ENCODE results near the gene FBXO33. TPM values are rescaled to one million over a fixed set of nuclear protein-coding genes. Genes with fewer than 3 reads are reported as not detected.

FBXO33 gene
- polyA plus RNA-seq, 1 donor from 2014 or later, result 32.0 TPM

GRCh38 chr14:39472078-39472477 is 39.8 kb upstream of the FBXO33 start:
- Histone ChIP-seq H3K27me3 (ENCODE audit: insufficient read depth, low read depth, low read length) (no peaks in the 10 kb centered on the region), H4K20me1 (ENCODE audit: insufficient read depth) (no peaks in the 10 kb centered on the region), H3K4me2 (ENCODE audit: low read length) (no peak overlapping the region), H3K79me2 (replicated peaks; ENCODE audit: insufficient read depth, low read length) (no peaks in the 10 kb centered on the region), H3K9me3 (ENCODE audit: low read length) (no peaks in the 10 kb centered on the region), H2AFZ (ENCODE audit: low read depth, low read length) (no peak overlapping the region), H3K9ac (ENCODE audit: low read length) (no peak overlapping the region), H3K9me2 (ENCODE audit: insufficient read depth, low read length) (no peaks in the 10 kb centered on the region), H3K27ac (ENCODE audit: low read length) (no peak overlapping the region), H3F3A (ENCODE audit: insufficient read depth, low read length, poor library complexity, severe bottlenecking) (no peaks in the 10 kb centered on the region), H3K4me3 (ENCODE audit: low read length) (no peak overlapping the region), H3K36me3 (ENCODE audit: insufficient read depth, low read length) (no peaks in the 10 kb centered on the region)
- TF ChIP-seq RAD21 (conservative IDR thresholded peaks at IDR 0.05), result no peak
- TF ChIP-seq SMC3 (conservative IDR thresholded peaks at IDR 0.05; ENCODE audit: poor library complexity), result no peak
- no peak for TF ChIP-seq POLR2AphosphoS5 (IDR thresholded peaks at IDR 0.05)
- no peak for TF ChIP-seq EP300 (conservative IDR thresholded peaks at IDR 0.05; ENCODE audit: poor library complexity, severe bottlenecking)

GRCh38 chr14:39469094-39469710 is 37.0 kb upstream of the FBXO33 start:
- TF ChIP-seq MXI1 (conservative IDR thresholded peaks at IDR 0.05; ENCODE audit: poor library complexity, severe bottlenecking), result no peak
- no peak for TF ChIP-seq POLR2AphosphoS5 (IDR thresholded peaks at IDR 0.05)
- no peak for TF ChIP-seq EP300 (conservative IDR thresholded peaks at IDR 0.05; ENCODE audit: poor library complexity, severe bottlenecking)
- TF ChIP-seq RAD21 (conservative IDR thresholded peaks at IDR 0.05), result no peak
- TF ChIP-seq SMC3 (conservative IDR thresholded peaks at IDR 0.05; ENCODE audit: poor library complexity), result no peak
- TF ChIP-seq TAF1 (IDR thresholded peaks at IDR 0.05; ENCODE audit: low read depth), result no peak
- TF ChIP-seq, protein P1, sequence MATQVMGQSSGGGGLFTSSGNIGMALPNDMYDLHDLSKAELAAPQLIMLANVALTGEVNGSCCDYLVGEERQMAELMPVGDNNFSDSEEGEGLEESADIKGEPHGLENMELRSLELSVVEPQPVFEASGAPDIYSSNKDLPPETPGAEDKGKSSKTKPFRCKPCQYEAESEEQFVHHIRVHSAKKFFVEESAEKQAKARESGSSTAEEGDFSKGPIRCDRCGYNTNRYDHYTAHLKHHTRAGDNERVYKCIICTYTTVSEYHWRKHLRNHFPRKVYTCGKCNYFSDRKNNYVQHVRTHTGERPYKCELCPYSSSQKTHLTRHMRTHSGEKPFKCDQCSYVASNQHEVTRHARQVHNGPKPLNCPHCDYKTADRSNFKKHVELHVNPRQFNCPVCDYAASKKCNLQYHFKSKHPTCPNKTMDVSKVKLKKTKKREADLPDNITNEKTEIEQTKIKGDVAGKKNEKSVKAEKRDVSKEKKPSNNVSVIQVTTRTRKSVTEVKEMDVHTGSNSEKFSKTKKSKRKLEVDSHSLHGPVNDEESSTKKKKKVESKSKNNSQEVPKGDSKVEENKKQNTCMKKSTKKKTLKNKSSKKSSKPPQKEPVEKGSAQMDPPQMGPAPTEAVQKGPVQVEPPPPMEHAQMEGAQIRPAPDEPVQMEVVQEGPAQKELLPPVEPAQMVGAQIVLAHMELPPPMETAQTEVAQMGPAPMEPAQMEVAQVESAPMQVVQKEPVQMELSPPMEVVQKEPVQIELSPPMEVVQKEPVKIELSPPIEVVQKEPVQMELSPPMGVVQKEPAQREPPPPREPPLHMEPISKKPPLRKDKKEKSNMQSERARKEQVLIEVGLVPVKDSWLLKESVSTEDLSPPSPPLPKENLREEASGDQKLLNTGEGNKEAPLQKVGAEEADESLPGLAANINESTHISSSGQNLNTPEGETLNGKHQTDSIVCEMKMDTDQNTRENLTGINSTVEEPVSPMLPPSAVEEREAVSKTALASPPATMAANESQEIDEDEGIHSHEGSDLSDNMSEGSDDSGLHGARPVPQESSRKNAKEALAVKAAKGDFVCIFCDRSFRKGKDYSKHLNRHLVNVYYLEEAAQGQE (IDR thresholded peaks at IDR 0.05; ENCODE audit: borderline replicate concordance), result no peak
- no peak for TF ChIP-seq EZH2 (IDR thresholded peaks at IDR 0.05; ENCODE audit: borderline replicate concordance, insufficient read depth, low read length, poor library complexity, severe bottlenecking)
- TF ChIP-seq, protein P2, sequence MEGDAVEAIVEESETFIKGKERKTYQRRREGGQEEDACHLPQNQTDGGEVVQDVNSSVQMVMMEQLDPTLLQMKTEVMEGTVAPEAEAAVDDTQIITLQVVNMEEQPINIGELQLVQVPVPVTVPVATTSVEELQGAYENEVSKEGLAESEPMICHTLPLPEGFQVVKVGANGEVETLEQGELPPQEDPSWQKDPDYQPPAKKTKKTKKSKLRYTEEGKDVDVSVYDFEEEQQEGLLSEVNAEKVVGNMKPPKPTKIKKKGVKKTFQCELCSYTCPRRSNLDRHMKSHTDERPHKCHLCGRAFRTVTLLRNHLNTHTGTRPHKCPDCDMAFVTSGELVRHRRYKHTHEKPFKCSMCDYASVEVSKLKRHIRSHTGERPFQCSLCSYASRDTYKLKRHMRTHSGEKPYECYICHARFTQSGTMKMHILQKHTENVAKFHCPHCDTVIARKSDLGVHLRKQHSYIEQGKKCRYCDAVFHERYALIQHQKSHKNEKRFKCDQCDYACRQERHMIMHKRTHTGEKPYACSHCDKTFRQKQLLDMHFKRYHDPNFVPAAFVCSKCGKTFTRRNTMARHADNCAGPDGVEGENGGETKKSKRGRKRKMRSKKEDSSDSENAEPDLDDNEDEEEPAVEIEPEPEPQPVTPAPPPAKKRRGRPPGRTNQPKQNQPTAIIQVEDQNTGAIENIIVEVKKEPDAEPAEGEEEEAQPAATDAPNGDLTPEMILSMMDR (IDR thresholded peaks at IDR 0.05; ENCODE audit: poor library complexity, severe bottlenecking), result no peak

More at GRCh38 chr14:39469094-39469710, 37.0 kb upstream of the FBXO33 start:
- no peak overlapping the region for H3K4me3 ChIP-seq (ENCODE audit: low read length)
- H3K9me2 ChIP-seq (ENCODE audit: insufficient read depth, low read length), result no peaks in the 10 kb centered on the region
- H3K27ac ChIP-seq (ENCODE audit: low read length), result no peak overlapping the region
- H3K9ac ChIP-seq (ENCODE audit: low read length), result no peak overlapping the region
- no peak overlapping the region for H3K4me2 ChIP-seq (ENCODE audit: low read length)
- H3K79me2 ChIP-seq (replicated peaks; ENCODE audit: insufficient read depth, low read length), result no peaks in the 10 kb centered on the region
- no peaks in the 10 kb centered on the region for H3K36me3 ChIP-seq (ENCODE audit: insufficient read depth, low read length)
- H3K9me3 ChIP-seq (ENCODE audit: low read length), result no peaks in the 10 kb centered on the region
- H3K27me3 ChIP-seq (ENCODE audit: insufficient read depth, low read depth, low read length), result no peaks in the 10 kb centered on the region
- no peaks in the 10 kb centered on the region for H4K20me1 ChIP-seq (ENCODE audit: insufficient read depth)
- no peak overlapping the region for H2AFZ ChIP-seq (ENCODE audit: low read depth, low read length)
- no peaks in the 10 kb centered on the region for H3F3A ChIP-seq (ENCODE audit: insufficient read depth, low read length, poor library complexity, severe bottlenecking)
